HCT116 (cell line): ENCODE data around the gene SLC6A8. TPM values are rescaled to one million over a fixed set of nuclear protein-coding genes. Genes with fewer than 3 reads are reported as not detected.
"Not testable (repeated sequence)": the region's sequence is repeated elsewhere in the genome, so short reads cannot be mapped to it uniquely, and the experiment has no call there.

Experiments used
- ATAC-seq: fragments of 200-7000 bp; cut with Tn5 transposase; 2 replicates; pipeline ENCODE4 v1.9.1; 2020; ENCODE audit warnings: mild to moderate bottlenecking, moderate library complexity
- BruUV-seq: library from RNA; stranded (reverse); fragments of 400-500 nt; replicated peaks from 2 replicates; lab custom pipeline; 2021; lab: Mats Ljungman, UMichigan
- CTCF ChIA-PET: fragments of 300-600 bp; sonication (Branson Sonifier 250); formaldehyde crosslinking; loops from one replicate; lab custom pipeline; 2021; ENCODE audit warnings: antibody characterized with exemption; lab: Charles Lee
- POLR2A ChIA-PET: fragments of 300-600, 350-600 bp; sonication (Branson Sonifier 250); formaldehyde crosslinking; loops from one replicate; lab custom pipeline; 2021; ENCODE audit warnings: antibody characterized with exemption; lab: Charles Lee
- RAD21 ChIA-PET, 2 experiments: fragments of 300-600 bp; sonication (Branson Sonifier 250); formaldehyde crosslinking; loops; one replicate each; lab custom pipeline; 2023; ENCODE audit warnings: low total read pairs in 2 of 2; ENCODE audit not compliant: uncharacterized antibody in 2 of 2, unreplicated experiment in 2 of 2, low non-redundant PET in 1 of 2; lab: Charles Lee
- DNase-seq: peaks from one replicate; pipeline ENCODE4 v3.0.0-alpha.2; 2010; ENCODE audit warnings: low read depth, low spot score
- H2AFZ ChIP-seq: fragments of 200-600 bp; shearing (Covaris generic), sonication (generic); 2 replicates; pipeline ENCODE4 v1.6.1; 2017; ENCODE audit warnings: low read depth, mixed run types, mixed read lengths, antibody characterized with exemption, low read length; ENCODE audit not compliant: poor library complexity, severe bottlenecking
- H3K27ac ChIP-seq: 2 replicates; pipeline ENCODE4 v1.5.1; 2012; ENCODE audit warnings: low read depth, low read length
- H3K27me3 ChIP-seq: fragments of 200-600 bp; sonication (generic); 2 replicates; pipeline ENCODE4 v1.6.1; 2016; ENCODE audit warnings: mixed run types, low read length, mixed read lengths; ENCODE audit not compliant: insufficient read depth
- H3K36me3 ChIP-seq, 2 experiments: fragments of 200-500 bp in 1 of 2; fragments of 200-600 bp in 1 of 2; sonication (Bioruptor generic) in 1 of 2; sonication (generic) in 1 of 2; 2 replicates each; pipeline versions ENCODE4 v1.5.1 to v1.6.1; 2014 to 2016; ENCODE audit warnings: low read length in 2 of 2, inconsistent platforms in 1 of 2, mixed read lengths in 1 of 2, mixed run types in 1 of 2; ENCODE audit not compliant: insufficient read depth in 2 of 2, control insufficient read depth in 1 of 2
- H3K4me1 ChIP-seq, 2 experiments: fragments of 200-600 bp in 1 of 2; sonication (generic) in 1 of 2; 2 replicates each; pipeline versions ENCODE4 v1.5.1 to v1.6.1; 2012 to 2017; ENCODE audit warnings: low read length in 2 of 2, inconsistent platforms in 1 of 2, mild to moderate bottlenecking in 1 of 2, mixed read lengths in 1 of 2, mixed run types in 1 of 2, moderate library complexity in 1 of 2; ENCODE audit not compliant: insufficient read depth in 2 of 2, control insufficient read depth in 1 of 2
- H3K4me2 ChIP-seq: fragments of 200-600 bp; sonication (generic); 2 replicates; pipeline ENCODE4 v1.6.1; 2017; ENCODE audit warnings: mixed run types, low read length, mixed read lengths
- H3K4me3 ChIP-seq, 2 experiments: fragments of 200-600 bp in 1 of 2; sonication (generic) in 1 of 2; replicated peaks in 1 of 2; 2 replicates each; pipeline ENCODE4 v1.5.1; 2011 to 2016; ENCODE audit warnings: low read length in 2 of 2, control low read depth in 1 of 2, low read depth in 1 of 2, mild to moderate bottlenecking in 1 of 2, mixed read lengths in 1 of 2, mixed run types in 1 of 2
- H3K79me2 ChIP-seq: fragments of 200-600 bp; sonication (generic); 2 replicates; pipeline ENCODE4 v1.6.1; 2017; ENCODE audit warnings: mild to moderate bottlenecking, mixed run types, low read length, moderate library complexity, mixed read lengths; ENCODE audit not compliant: insufficient read depth
- H3K9ac ChIP-seq: fragments of 200-600 bp; sonication (generic); 2 replicates; pipeline ENCODE4 v1.6.1; 2016; ENCODE audit warnings: low read length, mixed read lengths
- H3K9me2 ChIP-seq: fragments of 200-600 bp; sonication (generic), shearing (Covaris generic); 2 replicates; pipeline ENCODE4 v1.6.1; 2017; ENCODE audit warnings: mixed run types, mild to moderate bottlenecking, moderate library complexity; ENCODE audit not compliant: insufficient read depth
- H3K9me3 ChIP-seq, 2 experiments: fragments of 200-500 bp in 1 of 2; fragments of 200-600 bp in 1 of 2; sonication (Bioruptor generic) in 1 of 2; sonication (generic) in 1 of 2; 2 replicates each; pipeline ENCODE4 v1.6.1; 2014 to 2017; ENCODE audit warnings: low read length in 2 of 2, mixed read lengths in 2 of 2, inconsistent platforms in 1 of 2, low read depth in 1 of 2, mild to moderate bottlenecking in 1 of 2, mixed run types in 1 of 2, moderate library complexity in 1 of 2; ENCODE audit not compliant: control insufficient read depth in 1 of 2, insufficient read depth in 1 of 2
- H4K20me1 ChIP-seq: fragments of 200-600 bp; sonication (generic), shearing (Covaris generic); 2 replicates; pipeline ENCODE4 v1.6.1; 2017; ENCODE audit warnings: mixed run types, mild to moderate bottlenecking, moderate library complexity; ENCODE audit not compliant: insufficient read depth
- CBX3 ChIP-seq: IDR thresholded peaks from 2 replicates; pipeline ENCODE4 v1.6.1; 2012; ENCODE audit warnings: low read depth
- CEBPB ChIP-seq: IDR thresholded peaks from 2 replicates; pipeline ENCODE4 v1.6.1; 2012; ENCODE audit warnings: low read depth
- EGR1 ChIP-seq: IDR thresholded peaks from 2 replicates; pipeline ENCODE4 v1.6.1; 2012; ENCODE audit warnings: low read depth
- EZH2 ChIP-seq: fragments of 200-600 bp; sonication (generic); IDR thresholded peaks from 2 replicates; pipeline ENCODE4 v1.6.1; 2017; ENCODE audit warnings: antibody characterized with exemption, mixed run types
- EZH2phosphoT487 ChIP-seq: fragments of 200-600 bp; IDR thresholded peaks from 2 replicates; pipeline ENCODE4 v1.6.1; 2018; ENCODE audit warnings: antibody characterized with exemption, borderline replicate concordance
- FOSL1 ChIP-seq: IDR thresholded peaks from 2 replicates; pipeline ENCODE4 v1.6.1; 2012; ENCODE audit warnings: low read depth
- JUND ChIP-seq: IDR thresholded peaks from 2 replicates; pipeline ENCODE4 v1.6.1; 2012
- POLR2A ChIP-seq: IDR thresholded peaks from 2 replicates; pipeline ENCODE4 v1.7.0; 2011; ENCODE audit warnings: borderline replicate concordance; ENCODE audit not compliant: insufficient read depth, insufficient read length; ENCODE audit errors: extremely low read depth
- POLR2AphosphoS5 ChIP-seq: IDR thresholded peaks from 2 replicates; pipeline ENCODE4 v1.6.1; 2011; ENCODE audit warnings: mild to moderate bottlenecking, low read depth, low read length, moderate library complexity
- RAD21 ChIP-seq: IDR thresholded peaks from 2 replicates; pipeline ENCODE4 v1.6.1; 2012; ENCODE audit warnings: low read depth, mild to moderate bottlenecking
- REST ChIP-seq: IDR thresholded peaks from 2 replicates; pipeline ENCODE4 v1.6.1; 2012; ENCODE audit warnings: low read depth
- SIN3A ChIP-seq: IDR thresholded peaks from 2 replicates; pipeline ENCODE4 v1.6.1; 2012; ENCODE audit warnings: low read depth
- SRF ChIP-seq: IDR thresholded peaks from 2 replicates; pipeline ENCODE4 v1.6.1; 2012; ENCODE audit warnings: low read depth
- TCF7L2 ChIP-seq: IDR thresholded peaks from 2 replicates; pipeline ENCODE4 v1.7.0; 2011; ENCODE audit warnings: borderline replicate concordance, inconsistent platforms; ENCODE audit not compliant: insufficient read depth, insufficient read length; ENCODE audit errors: extremely low read depth
- YY1 ChIP-seq: IDR thresholded peaks from 2 replicates; pipeline ENCODE4 v1.6.1; 2011; ENCODE audit warnings: low read length, low read depth, moderate library complexity, mild to moderate bottlenecking; ENCODE audit not compliant: insufficient replicate concordance; ENCODE audit errors: extremely low read depth
- ZFX ChIP-seq: fragments of 450-650 bp; IDR thresholded peaks from 2 replicates; pipeline ENCODE4 v1.6.1; 2017
- intact Hi-C: fragments of 100-400 bp; cut with micrococcal nuclease; formaldehyde crosslinking; loops from 2 replicates; pipeline ENCODE4 v1.10.0; 2022
- total RNA-seq: library from RNA; stranded (reverse); gene quantifications from one replicate; pipeline ENCODE4 v1.2.1, GENCODE V29; 2021; ENCODE audit not compliant: unreplicated experiment
- TF ChIP-seq, protein P1 (sequence below): IDR thresholded peaks from 2 replicates; pipeline ENCODE4 v1.6.1; 2012
- TF ChIP-seq, protein P2 (sequence below): IDR thresholded peaks from 2 replicates; pipeline ENCODE4 v1.6.1; 2012
- TF ChIP-seq, protein P3 (sequence below), 3 experiments: fragments of 200-600 bp in 1 of 3; sonication (generic) in 1 of 3; IDR thresholded peaks in 2 of 3; conservative IDR thresholded peaks in 1 of 3; 2 replicates each; pipeline ENCODE4 v1.5.1; 2012 to 2017; ENCODE audit warnings: low read depth in 2 of 3, low read length in 2 of 3, antibody characterized with exemption in 1 of 3, borderline replicate concordance in 1 of 3, control low read depth in 1 of 3, mild to moderate bottlenecking in 1 of 3, mixed read lengths in 1 of 3, mixed run types in 1 of 3, moderate library complexity in 1 of 3; ENCODE audit not compliant: insufficient read depth in 1 of 3

SLC6A8 gene
- total RNA-seq, 1 experiment from 2014 or later = 101 TPM

- H3K9me2 ChIP-seq = no peaks in the 10 kb centered on the region
- no peak overlapping the region for H2AFZ ChIP-seq
- ChIA-PET POLR2A (no interaction called here), CTCF (no interaction called here), RAD21 (no interaction called here)
- H3K27ac ChIP-seq = no peak overlapping the region
- H3K36me3 ChIP-seq = no peaks in the 10 kb centered on the region
- no peak overlapping the region for H3K4me2 ChIP-seq
- no peak overlapping the region for H3K9ac ChIP-seq
- H3K9me3 ChIP-seq = no peaks in the 10 kb centered on the region
- H3K4me1 ChIP-seq = no peaks in the 10 kb centered on the region
- no peak overlapping the region for H3K4me3 ChIP-seq
- no peaks in the 10 kb centered on the region for H4K20me1 ChIP-seq
- no peaks in the 10 kb centered on the region for H3K27me3 ChIP-seq
- intact Hi-C loops = no loop called here
- BruUV-seq = no TSS peak
- H3K79me2 ChIP-seq = no peaks in the 10 kb centered on the region
- TF ChIP-seq, protein P1, sequence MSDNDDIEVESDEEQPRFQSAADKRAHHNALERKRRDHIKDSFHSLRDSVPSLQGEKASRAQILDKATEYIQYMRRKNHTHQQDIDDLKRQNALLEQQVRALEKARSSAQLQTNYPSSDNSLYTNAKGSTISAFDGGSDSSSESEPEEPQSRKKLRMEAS = no peak
- TF ChIP-seq, protein P2, sequence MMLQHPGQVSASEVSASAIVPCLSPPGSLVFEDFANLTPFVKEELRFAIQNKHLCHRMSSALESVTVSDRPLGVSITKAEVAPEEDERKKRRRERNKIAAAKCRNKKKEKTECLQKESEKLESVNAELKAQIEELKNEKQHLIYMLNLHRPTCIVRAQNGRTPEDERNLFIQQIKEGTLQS = no peak
- TF ChIP-seq POLR2A = no peak
- no peak for TF ChIP-seq REST
- TF ChIP-seq YY1 = no peak
- TF ChIP-seq CEBPB = no peak
- no peak for TF ChIP-seq CBX3
- TF ChIP-seq EGR1 = no peak
- TF ChIP-seq FOSL1 = no peak
- TF ChIP-seq, protein P3, sequence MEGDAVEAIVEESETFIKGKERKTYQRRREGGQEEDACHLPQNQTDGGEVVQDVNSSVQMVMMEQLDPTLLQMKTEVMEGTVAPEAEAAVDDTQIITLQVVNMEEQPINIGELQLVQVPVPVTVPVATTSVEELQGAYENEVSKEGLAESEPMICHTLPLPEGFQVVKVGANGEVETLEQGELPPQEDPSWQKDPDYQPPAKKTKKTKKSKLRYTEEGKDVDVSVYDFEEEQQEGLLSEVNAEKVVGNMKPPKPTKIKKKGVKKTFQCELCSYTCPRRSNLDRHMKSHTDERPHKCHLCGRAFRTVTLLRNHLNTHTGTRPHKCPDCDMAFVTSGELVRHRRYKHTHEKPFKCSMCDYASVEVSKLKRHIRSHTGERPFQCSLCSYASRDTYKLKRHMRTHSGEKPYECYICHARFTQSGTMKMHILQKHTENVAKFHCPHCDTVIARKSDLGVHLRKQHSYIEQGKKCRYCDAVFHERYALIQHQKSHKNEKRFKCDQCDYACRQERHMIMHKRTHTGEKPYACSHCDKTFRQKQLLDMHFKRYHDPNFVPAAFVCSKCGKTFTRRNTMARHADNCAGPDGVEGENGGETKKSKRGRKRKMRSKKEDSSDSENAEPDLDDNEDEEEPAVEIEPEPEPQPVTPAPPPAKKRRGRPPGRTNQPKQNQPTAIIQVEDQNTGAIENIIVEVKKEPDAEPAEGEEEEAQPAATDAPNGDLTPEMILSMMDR (IDR thresholded peaks at IDR 0.05 in 2 of 3, conservative IDR thresholded peaks at IDR 0.05 in 1 of 3; ENCODE audit: borderline replicate concordance in 1 of 3, insufficient read depth in 1 of 3, low read depth in 2 of 3, low read length in 2 of 3) = no peak
- TF ChIP-seq ZFX = no peak
- TF ChIP-seq SRF = no peak
- no peak for TF ChIP-seq SIN3A
- TF ChIP-seq TCF7L2 = no peak
- no peak for TF ChIP-seq EZH2
- no peak for TF ChIP-seq RAD21
- TF ChIP-seq JUND = no peak
- TF ChIP-seq POLR2AphosphoS5 = no peak
- TF ChIP-seq EZH2phosphoT487 = no peak
- DNase-seq (no peak), ATAC-seq (no peak)
Measured at GRCh38 chrX:153741446-153741845, 53.7 kb downstream of the SLC6A8 start.

GRCh38 chrX:153742111-153742510 is 54.4 kb downstream of the SLC6A8 start:
- H3K9me2 ChIP-seq, POLR2A ChIA-PET, H3K9ac ChIP-seq, H3K4me2 ChIP-seq, DNase-seq, H3K9me3 ChIP-seq, CTCF ChIA-PET, H3K27me3 ChIP-seq, ATAC-seq, H3K27ac ChIP-seq, RAD21 ChIA-PET, H2AFZ ChIP-seq, H3K4me3 ChIP-seq, H3K79me2 ChIP-seq, H3K4me1 ChIP-seq, H3K36me3 ChIP-seq, H4K20me1 ChIP-seq, BruUV-seq, intact Hi-C loops: not testable (repeated sequence)
